Ascending aorta (tissue), 2 donors: Measurements from ENCODE around the gene KRT71. TPM values are rescaled to one million over a fixed set of nuclear protein-coding genes. Genes with fewer than 3 reads are reported as not detected.

ENCODE experiments used
- DNase-seq, 2 donors: peaks; one replicate each; pipeline ENCODE4 v3.0.0-alpha.2; 2019; ENCODE audit warnings: low spot score in 2 of 2
- H3K27ac ChIP-seq, 2 donors: fragments of 200-600 bp; sonication (generic); one replicate each; pipeline ENCODE4 v1.5.1; 2016 to 2017; ENCODE audit warnings: mild to moderate bottlenecking in 1 of 2
- H3K27me3 ChIP-seq: fragments of 200-600 bp; sonication (generic); one replicate; pipeline ENCODE4 v1.5.1; 2017
- H3K36me3 ChIP-seq, 2 donors: fragments of 200-600 bp; sonication (generic); one replicate each; pipeline ENCODE4 v1.5.1; 2016
- H3K4me1 ChIP-seq, 2 donors: fragments of 200-600 bp; sonication (generic); one replicate each; pipeline ENCODE4 v1.5.1; 2016 to 2017; ENCODE audit warnings: mild to moderate bottlenecking in 1 of 2
- H3K4me3 ChIP-seq, 2 donors: fragments of 200-600 bp; sonication (generic); one replicate each; pipeline ENCODE4 v1.5.1; 2016 to 2017; ENCODE audit warnings: mild to moderate bottlenecking in 1 of 2
- H3K9me3 ChIP-seq, 2 donors: fragments of 200-600 bp; sonication (generic); one replicate each; pipeline ENCODE4 v1.5.1; 2016
- intact Hi-C: fragments of 100-400 bp; cut with DNase I; formaldehyde crosslinking; loops from one replicate; pipeline ENCODE4 v1.15.1; 2023
- total RNA-seq: library from RNA; depleted of rRNA; stranded (reverse); fragments of >200 nt; gene quantifications from one replicate; pipeline ENCODE4 v1.1.0, GENCODE V29; 2016
- TF ChIP-seq, protein P1 (sequence below), 3 experiments: fragments of 200-600 bp in 2 of 3; fragments of 450-650 bp in 1 of 3; sonication (generic) in 2 of 3; IDR thresholded peaks; one replicate each; pipeline ENCODE4 v1.5.1; 2016 to 2019; ENCODE audit warnings: antibody characterized with exemption in 3 of 3, mild to moderate bottlenecking in 1 of 3, moderate library complexity in 1 of 3

KRT71 gene
- total RNA-seq, 1 donor from 2014 or later, result not detected

- no peak for DNase-seq
- no peaks in the 10 kb centered on the region for H3K36me3 ChIP-seq
Measured at GRCh38 chr12:52529846-52530245, 23.1 kb downstream of the KRT71 start.

GRCh38 chr12:52529417-52529816 lies 23.5 kb downstream of the KRT71 start:
- Histone ChIP-seq H3K36me3 (no peaks in the 10 kb centered on the region), H3K9me3 (no peaks in the 10 kb centered on the region), H3K4me1 (no peaks in the 10 kb centered on the region), H3K27me3 (no peaks in the 10 kb centered on the region), H3K4me3 (no peak overlapping the region), H3K27ac (no peak overlapping the region)
- TF ChIP-seq, protein P1, sequence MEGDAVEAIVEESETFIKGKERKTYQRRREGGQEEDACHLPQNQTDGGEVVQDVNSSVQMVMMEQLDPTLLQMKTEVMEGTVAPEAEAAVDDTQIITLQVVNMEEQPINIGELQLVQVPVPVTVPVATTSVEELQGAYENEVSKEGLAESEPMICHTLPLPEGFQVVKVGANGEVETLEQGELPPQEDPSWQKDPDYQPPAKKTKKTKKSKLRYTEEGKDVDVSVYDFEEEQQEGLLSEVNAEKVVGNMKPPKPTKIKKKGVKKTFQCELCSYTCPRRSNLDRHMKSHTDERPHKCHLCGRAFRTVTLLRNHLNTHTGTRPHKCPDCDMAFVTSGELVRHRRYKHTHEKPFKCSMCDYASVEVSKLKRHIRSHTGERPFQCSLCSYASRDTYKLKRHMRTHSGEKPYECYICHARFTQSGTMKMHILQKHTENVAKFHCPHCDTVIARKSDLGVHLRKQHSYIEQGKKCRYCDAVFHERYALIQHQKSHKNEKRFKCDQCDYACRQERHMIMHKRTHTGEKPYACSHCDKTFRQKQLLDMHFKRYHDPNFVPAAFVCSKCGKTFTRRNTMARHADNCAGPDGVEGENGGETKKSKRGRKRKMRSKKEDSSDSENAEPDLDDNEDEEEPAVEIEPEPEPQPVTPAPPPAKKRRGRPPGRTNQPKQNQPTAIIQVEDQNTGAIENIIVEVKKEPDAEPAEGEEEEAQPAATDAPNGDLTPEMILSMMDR (IDR thresholded peaks at IDR 0.05), result no peak
- intact Hi-C loops, result no loop called here
- peak in 1 of 2 donors; percentile 18 for DNase-seq

More at GRCh38 chr12:52529846-52530245, 23.1 kb downstream of the KRT71 start:
- H3K27me3 ChIP-seq, result no peaks in the 10 kb centered on the region
- no peak overlapping the region for H3K4me3 ChIP-seq
- TF ChIP-seq, protein P1 (IDR thresholded peaks at IDR 0.05), result no peak
- no peaks in the 10 kb centered on the region for H3K4me1 ChIP-seq
- intact Hi-C loops, result no loop called here
- H3K27ac ChIP-seq, result no peak overlapping the region
- no peaks in the 10 kb centered on the region for H3K9me3 ChIP-seq

DNA sequence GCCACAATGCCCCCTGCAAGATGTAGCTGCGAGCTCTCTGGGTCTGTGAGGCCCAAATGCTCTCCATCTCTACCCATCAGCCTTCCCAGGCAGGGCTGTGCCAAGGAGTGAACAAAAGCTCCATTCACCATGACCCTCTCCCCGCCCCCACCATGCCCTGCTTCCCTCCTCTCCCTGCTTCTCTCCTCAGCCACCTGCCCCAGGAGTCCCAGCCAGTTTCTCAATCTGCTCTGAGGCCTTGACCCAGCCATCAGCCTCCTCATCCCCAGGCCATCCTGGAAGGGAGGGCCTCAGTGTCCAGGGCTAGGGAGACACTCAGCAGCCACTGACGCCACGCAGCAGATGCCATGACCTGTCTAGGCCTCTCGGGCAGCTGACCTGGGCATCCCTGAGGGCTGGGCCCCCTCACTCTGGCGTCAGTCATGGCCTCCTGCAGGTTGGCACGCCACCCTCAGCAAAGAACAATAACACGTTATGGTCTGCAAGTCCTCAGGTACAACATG lies 24.3 kb downstream of the KRT71 start:
- H3K27me3 ChIP-seq, result no peaks in the 10 kb centered on the region
- TF ChIP-seq, protein P1 (IDR thresholded peaks at IDR 0.05), result no peak
- no peak overlapping the region for H3K27ac ChIP-seq
- H3K4me3 ChIP-seq, result no peak overlapping the region
- peak in 1 of 2 donors; percentile 37 for DNase-seq
- intact Hi-C loops, result no loop called here
- no peaks in the 10 kb centered on the region for H3K4me1 ChIP-seq
- H3K36me3 ChIP-seq, result no peaks in the 10 kb centered on the region
- no peaks in the 10 kb centered on the region for H3K9me3 ChIP-seq

- DNase-seq, result peak in 1 of 2 donors; percentile 15
- no peak overlapping the region for H3K4me3 ChIP-seq
- TF ChIP-seq, protein P1 (IDR thresholded peaks at IDR 0.05), result no peak
Measured at GRCh38 chr12:52527121-52527800, 25.7 kb downstream of the KRT71 start.

GRCh38 chr12:52526511-52526951 lies 26.4 kb downstream of the KRT71 start:
- Histone ChIP-seq H3K27ac (no peak overlapping the region), H3K36me3 (no peaks in the 10 kb centered on the region), H3K9me3 (no peaks in the 10 kb centered on the region), H3K27me3 (no peaks in the 10 kb centered on the region), H3K4me3 (no peak overlapping the region), H3K4me1 (no peaks in the 10 kb centered on the region)
- DNase-seq, result peak in 1 of 2 donors; percentile 9
- intact Hi-C loops, result no loop called here
- TF ChIP-seq, protein P1 (IDR thresholded peaks at IDR 0.05), result no peak

More at GRCh38 chr12:52527121-52527800, 25.7 kb downstream of the KRT71 start:
- no peak overlapping the region for H3K27ac ChIP-seq
- intact Hi-C loops, result no loop called here
- no peaks in the 10 kb centered on the region for H3K27me3 ChIP-seq
- no peaks in the 10 kb centered on the region for H3K4me1 ChIP-seq
- H3K36me3 ChIP-seq, result no peaks in the 10 kb centered on the region
- H3K9me3 ChIP-seq, result no peaks in the 10 kb centered on the region
